Stimulated activated CD4-positive, alpha-beta T cell treated with anti-CD3 and anti-CD28 coated beads, Interleukin-15, amount 100 ng/mL, for 1 hour (primary cell): ENCODE measurements around the gene SLC16A3.
"Not testable (repeated sequence)": the region's sequence is repeated elsewhere in the genome, so short reads cannot be mapped to it uniquely, and the experiment has no call there.

Experiments used
- DNase-seq, 2 donors: peaks; one replicate each; pipeline ENCODE4 v3.0.0-alpha.2; 2020; ENCODE audit warnings: low read depth in 1 of 2, low spot score in 1 of 2

Gene SLC16A3

DNA sequence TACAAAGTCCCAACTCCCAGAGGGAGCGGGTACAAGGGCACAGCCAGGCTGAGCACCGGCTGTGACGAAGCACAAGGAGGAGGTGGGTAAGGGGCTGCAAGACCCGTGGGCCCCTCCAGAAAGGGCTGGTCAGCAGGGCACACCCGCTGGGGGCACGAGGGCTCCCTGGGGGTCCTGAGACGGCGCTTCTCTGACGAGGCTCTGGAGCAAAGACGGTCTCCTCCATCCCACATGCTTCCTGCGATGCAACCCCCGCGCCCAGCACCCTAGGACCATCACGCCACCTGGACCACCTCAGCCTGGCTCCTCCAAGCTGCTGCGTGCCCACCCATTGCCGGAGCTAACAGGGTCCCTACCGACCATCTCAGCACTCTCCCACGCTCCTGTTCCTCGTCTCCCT lies 24.9 kb upstream of the SLC16A3 start:
- no peak for DNase-seq

DNA sequence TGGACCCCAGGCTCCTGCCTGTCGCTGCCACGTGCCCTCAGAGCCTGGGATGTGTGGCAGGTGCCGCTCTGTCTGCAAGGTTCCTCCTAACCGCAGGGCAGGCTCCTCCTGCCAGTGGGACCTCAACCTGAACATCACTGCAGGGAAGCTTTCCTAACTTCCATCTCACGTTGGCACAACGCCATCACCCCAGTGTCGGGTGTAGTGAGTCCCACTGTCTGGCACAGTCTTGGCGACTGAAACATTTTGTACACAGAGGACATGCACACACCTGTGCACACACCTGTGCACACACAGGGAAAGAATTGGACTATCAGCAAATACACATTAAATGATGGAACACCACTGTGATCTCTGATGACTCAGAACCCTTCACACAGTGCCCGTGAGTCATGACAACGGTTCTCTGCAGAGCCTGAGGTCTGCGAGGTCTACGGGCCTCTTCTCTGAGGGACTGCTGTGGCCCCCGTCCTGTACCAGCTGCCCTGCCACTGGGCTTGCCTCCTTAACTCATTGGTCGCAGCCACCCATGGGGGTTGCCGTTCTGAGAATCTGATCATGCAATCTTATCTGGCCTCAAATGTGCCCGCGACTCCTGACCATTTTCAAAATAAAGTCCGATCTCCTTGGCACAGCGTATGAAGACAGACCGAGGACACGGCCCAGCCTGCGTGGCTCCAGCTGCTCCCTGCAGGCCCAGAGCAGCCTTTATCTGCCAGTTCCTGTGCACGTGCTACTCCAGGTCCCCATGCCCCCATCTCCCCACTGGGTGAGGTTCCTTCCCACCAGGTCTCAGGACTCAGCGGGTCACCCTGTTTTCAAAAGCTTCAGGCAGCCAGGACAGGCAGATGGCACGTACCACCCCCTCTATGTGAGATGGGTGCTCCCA lies 23.8 kb upstream of the SLC16A3 start:
- no peak for DNase-seq

DNA sequence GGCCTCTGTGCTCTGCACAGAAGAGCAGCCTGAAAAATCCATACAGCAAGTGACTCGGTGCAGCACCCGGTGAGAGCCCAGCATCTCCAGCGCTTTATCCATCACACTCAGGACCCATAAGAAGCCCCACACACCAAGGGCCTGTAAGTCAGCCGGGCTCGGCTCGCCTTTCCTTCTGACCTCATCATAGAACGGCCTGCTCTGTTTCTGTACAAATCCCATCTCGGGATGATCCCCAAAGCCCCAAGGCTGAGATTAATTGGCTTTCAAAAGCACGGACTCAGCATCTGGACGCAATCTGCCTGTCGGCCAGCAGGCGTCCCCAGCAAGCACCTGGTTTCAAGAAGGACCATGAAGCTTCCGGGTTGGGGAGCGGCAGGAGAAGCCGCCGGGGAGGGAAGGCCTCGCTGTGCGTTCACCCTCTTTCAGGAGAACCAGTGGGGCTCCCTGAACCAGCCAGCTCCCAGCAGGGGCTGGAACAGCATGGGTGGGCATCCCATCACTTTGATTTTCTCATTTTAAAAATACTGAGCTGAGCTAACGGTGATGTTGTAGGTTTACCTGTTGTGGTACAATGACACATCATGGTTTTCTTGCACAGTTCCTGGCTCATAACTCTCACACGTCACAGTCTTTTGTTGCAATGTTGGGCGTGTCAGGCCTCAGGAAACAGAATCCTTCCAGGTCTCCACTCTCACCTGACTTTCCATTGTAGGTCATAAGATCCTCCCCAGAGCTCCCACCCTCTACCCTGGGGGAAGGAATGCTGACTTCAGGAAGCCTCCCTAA lies 22.9 kb upstream of the SLC16A3 start:
- peak; percentile 58 to 63 for DNase-seq

DNA sequence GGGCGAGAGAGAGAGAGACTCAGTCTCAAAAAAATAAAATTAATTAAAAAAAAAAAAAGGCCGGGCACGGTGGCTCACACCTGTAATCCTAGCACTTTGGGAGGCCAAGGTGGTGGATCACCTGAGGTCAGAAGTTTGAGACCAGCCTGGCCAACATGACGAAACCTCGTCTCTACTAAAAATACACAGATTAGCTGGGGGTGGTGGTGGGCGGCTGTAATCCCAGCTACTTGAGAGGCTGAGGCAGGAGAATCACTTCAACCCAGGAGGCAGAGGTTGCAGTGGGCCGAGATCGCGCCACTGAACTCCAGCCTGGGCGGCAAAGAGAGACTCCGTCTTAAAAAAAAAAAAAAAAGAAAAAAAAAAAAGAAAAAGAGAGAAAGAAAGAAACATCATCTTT lies 18.2 kb upstream of the SLC16A3 start:
- not testable (repeated sequence) for DNase-seq

DNA sequence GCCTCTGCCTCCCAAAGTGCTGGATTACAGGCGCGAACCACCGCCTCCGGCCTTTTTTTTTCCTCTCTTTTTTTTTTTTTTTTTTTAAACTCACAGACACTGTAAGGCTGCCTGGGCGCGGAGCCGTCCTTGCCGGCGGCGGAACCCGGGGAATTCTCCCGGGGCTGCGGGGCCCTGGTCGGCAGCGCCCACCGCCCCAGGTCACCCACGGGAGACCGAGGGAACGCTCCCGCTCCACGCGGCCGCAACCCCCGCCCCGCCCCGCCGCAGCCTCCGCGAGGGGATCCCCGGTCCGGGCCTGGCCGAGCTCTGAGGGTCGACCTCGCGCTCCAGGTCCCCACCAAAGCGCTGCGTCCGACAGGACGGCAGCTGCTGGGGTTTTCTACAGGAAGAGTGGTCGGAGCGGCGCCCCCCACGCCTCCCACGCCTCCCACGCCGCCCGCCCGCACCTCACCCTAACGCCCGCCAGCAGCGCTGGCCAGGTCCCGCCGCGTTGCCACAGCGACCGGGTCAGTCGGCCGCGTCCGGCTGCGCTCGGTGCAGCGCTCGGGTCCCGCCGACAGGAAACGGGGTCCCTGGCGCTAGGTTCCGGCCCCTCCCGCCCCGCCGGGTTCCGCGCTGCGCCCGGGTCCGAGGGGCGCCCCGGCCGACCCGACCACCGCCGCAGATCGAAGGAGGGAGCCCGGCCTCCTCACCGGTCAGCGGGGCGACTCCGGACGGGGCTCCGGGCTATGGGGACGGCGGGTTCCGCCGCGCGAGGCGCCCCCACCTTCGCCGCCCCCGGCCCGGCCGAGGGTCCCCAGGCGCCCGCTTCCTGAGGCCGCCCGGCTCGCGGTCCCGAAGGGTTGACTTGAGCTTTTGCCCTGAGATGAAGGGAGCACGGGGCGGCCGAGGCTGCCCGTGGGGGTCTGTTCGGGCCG lies 16.3 kb upstream of the SLC16A3 start, which contains the start of gene CCDC57:
CCDC57 (minus strand) TSS at position 512 of the 920 bp plus-strand sequence. CDS start 10,898 bp downstream, outside the sequence.
- peak in 1 of 2 donors; percentile 61 for DNase-seq

DNA sequence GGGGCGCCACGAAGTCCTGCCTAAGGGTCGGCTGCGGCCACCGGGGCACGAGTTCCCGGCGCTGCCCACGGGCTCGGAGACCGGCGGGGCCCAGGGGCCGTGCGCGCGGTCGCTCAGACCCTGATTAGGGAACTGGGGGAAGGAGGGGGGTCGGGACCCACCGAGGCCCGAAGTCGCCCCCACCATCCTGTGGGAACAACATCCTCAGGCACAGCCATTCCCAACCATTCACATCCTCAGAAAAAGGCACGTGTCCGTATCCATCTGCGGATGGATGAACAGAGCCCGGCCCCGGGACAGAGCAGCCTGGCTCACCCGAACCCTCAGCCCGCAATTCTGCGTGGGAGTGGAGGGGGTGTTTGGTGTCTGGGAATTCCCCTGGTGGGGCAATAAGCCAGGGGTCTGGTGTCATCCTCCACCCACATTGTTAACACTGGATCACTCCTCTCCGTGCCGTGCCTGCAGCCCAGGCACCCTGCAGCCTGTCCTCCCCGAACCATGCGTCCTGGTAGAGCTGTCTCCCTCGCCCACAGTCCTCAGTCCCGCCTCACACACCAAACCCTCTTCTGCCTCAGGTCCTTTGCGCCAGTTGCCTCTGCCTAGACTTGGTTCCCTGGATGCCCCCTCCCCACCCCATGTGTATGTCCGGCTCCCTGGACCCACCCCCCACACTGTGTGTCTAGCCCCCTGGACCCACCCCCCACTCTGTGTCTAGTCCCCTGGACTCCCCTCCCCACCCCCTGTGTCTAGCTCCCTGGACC lies 15.4 kb upstream of the SLC16A3 start:
- DNase-seq = peak in 1 of 2 donors; percentile 60

DNA sequence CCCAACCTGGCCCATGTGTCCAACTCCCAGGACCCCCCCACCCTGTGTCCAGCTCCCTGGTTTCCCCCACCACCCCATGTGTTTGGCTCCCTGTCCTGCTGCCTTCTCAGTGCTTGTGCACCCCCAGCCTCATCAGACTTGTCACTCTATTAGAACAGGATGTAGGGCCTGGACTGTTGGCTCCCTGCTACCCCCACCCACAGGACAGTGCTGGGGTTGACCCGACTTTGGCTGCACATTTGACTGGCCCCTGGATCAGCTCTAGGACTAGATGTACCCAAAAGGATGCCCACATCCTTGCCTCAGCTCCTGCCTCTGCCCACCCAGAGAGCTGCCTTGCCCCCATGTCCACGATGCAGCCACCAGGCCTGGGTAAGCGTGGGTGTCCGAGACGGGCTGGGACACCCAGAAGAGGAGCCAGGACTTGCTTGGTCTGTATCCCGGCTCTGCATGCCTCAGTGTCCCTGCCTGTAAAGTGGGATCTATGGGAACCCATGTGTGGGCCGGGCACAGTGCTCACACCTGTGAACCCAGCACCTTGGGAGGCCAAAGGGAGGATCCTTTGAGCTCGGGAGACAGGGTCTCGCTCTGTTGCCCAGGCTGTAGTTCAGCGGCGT lies 14.7 kb upstream of the SLC16A3 start:
- no peak for DNase-seq

DNA sequence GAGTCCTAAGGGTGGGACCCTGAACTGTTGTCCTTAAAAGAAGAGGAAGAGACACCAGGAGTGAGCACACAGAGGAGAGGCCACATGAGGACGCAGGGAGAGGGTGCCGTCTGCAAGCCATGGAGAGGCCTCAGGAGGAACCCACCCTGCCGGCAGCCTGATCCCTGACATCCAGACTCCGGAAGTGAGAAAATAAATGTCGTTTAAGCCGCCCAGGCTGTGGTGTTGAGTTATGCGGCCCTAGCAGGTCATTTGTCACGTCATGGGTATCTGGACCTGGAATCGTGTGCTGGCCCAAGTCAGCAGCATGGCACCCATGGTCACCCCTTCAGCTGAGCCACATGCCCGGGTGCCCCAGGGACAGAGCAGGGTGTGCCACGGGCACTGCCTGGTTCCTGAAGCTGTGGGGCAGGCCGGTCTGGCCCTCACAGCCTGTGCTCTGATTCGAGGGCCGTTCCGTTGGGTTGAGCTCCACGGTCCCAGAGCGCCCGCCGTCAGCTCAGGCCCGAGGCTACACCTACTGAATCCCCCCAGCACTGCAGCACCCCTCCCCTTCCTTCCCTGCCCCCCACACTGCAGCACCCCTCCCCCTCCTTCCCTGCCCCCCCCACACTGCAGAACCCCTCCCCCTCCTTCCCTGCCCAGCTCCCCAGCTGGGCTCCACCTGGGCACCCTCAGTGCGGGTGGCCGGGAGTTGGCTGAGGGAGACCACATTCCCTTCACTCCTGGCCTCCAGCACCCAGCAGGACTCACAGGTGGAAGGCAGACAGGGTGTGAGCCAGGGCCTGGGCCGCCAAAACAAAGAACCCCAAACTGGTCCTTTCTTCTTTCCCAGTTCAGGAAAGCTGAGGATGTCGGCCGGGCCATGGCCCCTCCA lies 13.5 kb upstream of the SLC16A3 start:
- no peak for DNase-seq

DNA sequence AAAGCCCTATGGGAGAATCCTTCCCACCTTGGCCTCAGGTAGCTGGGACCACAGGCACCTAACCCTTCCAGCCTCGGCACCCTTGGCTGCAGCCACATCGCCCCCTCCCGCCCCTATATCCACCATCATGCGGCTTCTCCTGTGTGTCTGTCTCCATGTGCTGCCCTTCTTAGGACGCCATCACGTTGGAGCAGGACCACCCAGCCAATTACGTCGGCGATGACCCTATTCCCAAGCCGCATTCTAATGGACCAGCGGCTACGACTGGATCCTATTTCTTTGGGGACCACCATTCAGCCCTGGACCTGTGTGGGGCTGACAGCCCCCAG lies 12.9 kb upstream of the SLC16A3 start:
- DNase-seq = no peak

DNA sequence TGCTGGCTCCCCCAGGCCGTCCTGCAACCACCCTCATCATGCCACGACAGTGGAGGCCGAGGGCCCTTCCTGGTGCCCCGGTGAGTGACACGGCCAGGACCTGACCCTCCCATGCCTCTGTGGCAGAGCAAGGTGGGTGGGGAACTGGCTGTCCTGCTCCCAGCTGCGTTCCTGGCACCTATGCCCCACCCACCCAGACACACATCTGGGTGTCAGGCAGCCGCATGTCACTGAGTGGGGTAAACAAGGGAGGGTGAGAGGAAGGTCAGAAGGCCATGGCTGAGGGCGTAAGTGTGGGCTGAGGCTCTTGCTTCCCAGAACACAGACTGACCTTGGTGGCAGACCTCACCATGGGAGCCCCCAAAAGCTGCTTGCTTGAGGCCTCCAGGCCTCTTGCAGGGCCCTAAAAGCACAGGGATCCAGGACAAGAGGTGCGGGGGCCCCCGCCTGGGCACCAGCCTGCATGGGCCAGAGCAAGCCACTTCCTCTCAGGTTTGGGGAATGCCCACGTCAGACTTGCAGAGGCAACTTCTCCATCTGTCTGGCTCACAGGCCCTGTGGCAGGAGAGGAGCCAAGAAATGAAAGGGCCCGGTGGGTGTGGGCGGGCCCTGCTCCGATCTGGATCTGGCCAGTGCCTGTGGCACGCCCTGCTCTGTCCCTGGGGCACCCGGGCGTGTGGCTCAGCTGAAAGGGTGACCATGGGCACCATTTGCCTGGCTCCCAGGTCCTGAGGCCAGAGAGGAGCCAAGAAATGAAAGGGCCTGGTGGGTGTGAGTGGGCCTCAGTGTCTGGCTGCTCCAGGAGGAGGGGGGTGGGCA lies 12.3 kb upstream of the SLC16A3 start:
- no peak for DNase-seq

DNA sequence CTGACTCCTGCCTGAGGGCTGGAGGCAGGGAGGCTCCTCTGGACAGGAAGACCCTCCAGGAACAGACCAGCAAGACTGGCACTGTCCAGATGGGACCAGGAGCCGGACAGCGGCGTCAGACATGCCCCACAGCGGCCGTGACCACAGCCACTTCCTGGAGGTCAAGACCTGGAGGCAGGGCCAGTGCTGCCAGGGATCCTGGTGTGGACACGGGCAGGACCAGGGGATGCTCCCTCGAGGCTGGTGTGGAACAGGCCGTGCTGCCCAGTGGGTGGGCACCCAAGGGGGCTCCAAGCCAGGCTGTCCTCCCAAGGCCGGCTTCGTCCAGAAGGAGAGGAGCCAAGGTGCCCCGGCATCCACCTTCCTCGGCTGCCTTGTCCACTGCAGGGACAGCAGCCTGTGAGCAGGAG lies 11.7 kb upstream of the SLC16A3 start:
- DNase-seq = no peak

DNA sequence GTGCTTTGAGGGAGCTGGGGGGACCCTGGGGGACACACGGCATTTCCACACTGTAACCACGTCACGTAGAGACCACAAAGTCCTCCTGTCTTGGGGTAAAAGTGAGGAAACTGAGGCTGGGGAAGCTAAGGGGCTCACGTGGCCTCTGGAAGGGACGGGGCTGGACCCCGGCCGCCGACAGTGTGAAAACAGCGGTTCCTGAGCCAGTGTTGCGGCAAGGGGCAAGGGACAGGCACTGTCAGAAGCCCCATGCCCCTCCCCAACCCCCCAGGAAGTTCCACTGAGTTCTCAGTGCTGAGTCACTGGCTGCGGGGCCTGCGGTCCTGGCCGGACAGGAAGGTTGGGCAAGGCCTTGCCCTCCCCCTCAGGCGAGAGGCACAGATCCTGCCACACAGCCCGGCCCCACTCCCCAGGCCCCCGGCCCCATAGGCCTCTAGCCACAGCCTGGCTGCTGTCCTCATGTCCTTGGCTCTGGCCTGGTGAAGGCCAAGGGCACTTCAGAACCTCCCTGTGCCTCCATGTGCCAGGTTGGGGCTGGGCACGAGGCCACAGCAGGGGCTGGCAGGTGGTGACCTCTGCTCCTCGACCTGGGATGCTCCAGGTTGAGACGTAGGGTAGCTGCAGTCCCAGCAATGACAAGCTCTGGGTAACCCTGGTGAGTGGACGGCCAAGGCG lies 11.2 kb upstream of the SLC16A3 start:
- DNase-seq = no peak

DNA sequence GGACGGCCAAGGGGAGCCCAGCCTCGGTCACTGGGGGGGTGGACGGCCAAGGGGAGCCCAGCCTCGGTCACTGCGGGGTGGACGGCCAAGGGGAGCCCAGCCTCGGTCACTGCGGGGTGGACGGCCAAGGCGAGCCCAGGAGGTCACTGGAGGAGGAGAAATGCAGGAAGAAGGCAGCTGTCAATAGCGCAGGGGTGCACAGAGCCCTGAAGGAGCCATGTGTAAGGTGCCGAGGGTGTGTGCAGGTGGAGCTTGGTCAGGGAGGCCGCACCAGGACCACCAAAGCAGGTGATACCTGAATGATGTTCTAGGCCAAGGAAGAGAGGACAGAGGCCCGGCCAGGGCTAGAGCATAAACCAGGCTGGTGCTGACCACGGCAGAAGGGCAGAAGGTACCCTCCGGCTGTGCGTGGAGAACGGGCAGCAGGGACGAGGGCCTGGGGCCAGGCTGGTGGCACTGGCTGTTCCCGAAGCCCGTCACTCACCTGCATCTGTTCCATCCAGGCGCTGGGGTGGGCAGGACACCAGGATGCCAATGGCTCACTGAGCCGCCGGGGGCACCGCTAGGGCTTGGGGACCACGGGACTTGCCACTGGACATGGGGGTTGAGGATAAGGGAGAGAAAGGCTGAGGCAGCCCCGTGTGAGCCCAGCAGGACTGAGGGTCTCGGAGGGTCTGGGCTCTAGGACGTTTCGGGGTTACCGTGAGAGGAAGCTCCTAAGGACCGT lies 10.3 kb upstream of the SLC16A3 start:
- DNase-seq = no peak

DNA sequence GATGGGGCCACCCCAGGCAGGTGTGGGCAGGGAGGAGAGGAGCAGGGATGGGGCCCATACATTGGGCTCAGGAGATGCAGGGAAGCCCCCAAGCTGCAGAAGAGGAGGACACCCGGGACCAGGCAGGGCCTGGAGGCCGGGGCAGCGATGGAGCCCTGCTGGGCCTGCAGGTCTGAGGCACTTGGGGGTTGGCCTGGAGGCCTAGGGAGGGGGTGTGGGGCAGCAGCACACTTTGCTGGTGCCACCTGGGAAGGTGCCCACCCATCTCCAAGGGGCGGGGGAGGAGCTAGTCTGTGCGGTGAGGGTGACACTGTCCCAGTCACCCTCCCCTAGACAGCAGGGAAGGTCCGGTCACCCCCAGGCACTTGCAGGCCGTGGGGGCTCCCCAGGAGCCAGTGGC lies 9.8 kb upstream of the SLC16A3 start:
- DNase-seq = no peak

DNA sequence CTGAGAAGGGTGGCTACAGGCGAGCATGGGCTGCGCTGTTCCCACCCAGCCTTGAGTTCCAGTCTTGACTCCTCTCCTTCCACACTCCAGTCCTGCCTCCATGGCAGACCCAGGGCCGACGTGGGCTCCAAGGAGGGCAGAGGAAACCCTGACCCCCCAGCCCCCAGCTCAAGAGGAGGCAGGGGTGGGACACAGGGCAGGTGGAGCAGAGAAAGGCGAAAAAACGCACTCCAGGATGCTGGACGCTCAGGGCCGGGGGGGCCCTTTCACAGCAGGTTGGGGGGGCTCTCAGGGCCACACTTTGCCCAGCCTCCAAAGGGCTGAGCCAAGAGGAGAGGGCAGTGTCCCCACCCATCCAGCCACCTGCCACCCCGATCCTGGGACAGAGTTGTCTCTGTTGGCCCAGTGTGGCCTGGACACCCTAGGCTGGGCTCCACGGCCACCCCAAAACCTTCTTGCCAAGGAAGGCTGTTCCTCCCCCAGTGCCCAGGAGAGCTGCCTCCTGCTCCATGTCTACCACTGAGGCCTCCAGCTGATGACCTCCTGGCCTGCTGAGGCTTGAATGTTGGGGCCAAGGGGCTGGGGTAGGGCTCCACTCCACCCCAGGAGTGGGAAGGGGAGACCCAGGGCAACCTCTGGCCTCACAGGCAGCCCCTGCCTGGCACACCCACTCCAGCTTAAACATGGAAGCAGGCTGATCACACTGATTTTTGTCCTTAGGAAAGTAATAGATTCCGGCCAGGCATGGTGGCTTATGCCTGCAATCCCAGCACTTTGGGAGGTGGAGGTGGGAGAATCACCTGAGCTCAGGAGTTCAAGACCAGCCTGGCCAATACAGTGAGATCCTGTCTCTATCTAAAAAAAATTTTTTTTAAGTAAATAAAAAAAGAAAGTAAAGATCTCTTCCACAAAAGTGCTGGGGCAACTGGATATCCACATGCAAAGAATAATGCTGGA lies 8.8 kb upstream of the SLC16A3 start:
- no peak for DNase-seq

DNA sequence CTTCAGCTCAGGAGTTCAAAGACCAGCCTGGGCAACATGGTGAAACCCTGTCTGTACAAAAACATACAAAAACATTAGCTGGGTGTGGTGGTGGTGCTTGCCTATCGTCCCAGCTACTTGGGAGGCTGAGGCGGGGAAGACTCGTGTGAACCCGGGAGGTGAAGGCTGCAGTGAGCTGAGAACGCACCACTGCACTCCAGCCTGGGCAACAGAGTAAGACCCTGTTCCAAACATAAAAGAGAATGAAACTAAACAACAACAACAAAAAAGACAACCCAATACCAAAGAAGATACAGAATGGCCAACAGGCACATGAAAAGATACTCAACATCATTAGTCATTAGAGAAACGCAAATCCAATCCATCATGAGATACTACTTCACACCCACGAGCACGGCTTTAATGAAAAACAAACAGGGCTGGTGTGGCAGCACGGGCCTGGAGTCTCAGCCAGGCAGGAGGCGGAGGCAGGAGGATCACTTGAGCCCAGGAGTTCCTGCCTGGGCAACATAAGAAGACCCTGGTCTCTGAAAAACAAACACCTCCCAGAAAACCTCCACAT lies 7.4 kb upstream of the SLC16A3 start:
- no peak for DNase-seq
